ENCODE results near the gene THUMPD3.
A peak's percentile ranks its signal among the peaks of the same experiment; 100 is the strongest.

Gene THUMPD3

DNA sequence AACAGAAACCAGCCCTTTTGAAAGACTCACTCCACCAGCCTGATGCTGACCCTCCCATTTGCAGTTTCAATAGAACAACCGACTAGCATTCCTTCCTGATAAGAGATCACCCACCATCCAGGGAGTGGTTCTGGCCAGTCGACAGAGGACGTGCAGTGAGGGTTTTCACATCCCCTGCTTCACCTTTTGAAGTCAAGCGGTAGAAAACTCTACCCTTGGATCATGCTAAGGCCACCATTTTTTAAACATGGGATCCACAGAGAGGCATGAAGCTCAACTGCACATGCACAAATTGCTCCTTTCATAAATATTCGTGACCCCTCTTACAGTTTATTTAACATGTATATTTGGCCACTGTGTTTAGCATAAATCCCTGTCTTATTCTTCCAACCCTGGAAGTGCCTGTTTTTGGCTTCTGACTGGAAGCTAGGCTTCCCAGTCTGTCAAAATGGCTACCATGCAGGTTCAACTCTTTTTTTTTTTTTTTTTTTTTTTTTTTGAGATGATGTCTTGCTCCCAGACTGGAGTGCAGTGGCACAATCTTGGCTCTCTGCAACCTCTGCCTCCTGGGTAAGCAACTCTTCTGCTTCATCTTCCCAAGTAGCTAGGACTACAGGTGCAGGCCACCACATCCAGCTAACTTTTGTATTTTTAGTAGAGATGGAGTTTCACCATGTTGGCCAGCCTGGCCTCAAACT lies 1.0 kb upstream of the THUMPD3 start:
- FAIRE-seq (no peak), DNase-seq (ENCODE audit: insufficient read length, low spot score) (no peak)
- TF ChIP-seq, protein P1, sequence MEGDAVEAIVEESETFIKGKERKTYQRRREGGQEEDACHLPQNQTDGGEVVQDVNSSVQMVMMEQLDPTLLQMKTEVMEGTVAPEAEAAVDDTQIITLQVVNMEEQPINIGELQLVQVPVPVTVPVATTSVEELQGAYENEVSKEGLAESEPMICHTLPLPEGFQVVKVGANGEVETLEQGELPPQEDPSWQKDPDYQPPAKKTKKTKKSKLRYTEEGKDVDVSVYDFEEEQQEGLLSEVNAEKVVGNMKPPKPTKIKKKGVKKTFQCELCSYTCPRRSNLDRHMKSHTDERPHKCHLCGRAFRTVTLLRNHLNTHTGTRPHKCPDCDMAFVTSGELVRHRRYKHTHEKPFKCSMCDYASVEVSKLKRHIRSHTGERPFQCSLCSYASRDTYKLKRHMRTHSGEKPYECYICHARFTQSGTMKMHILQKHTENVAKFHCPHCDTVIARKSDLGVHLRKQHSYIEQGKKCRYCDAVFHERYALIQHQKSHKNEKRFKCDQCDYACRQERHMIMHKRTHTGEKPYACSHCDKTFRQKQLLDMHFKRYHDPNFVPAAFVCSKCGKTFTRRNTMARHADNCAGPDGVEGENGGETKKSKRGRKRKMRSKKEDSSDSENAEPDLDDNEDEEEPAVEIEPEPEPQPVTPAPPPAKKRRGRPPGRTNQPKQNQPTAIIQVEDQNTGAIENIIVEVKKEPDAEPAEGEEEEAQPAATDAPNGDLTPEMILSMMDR (IDR thresholded peaks at IDR 0.05; ENCODE audit: insufficient read depth, missing control alignments) = no peak

DNA sequence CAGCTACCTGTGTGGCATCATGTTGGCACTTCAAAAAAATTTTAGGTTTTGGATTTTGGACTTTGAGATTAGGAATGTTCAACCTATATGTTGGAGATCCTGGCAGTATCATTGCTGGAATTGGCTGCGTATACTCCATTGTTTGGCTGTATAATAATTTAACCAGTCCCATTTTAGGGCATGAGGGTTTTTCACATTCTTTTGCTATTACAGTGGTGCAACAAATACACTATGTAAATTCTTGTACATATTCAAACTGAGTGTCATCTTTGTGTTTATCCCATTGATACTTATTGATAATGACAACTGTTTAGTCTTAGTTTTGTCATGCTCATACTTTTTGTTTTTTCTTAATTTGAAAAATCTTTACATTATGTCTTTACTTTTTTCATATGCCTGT lies 6.7 kb downstream of the THUMPD3 start:
- TF ChIP-seq, protein P1 (IDR thresholded peaks at IDR 0.05; ENCODE audit: insufficient read depth, missing control alignments) = no peak
- FAIRE-seq (no peak), DNase-seq (ENCODE audit: insufficient read length, low spot score) (no peak)

DNA sequence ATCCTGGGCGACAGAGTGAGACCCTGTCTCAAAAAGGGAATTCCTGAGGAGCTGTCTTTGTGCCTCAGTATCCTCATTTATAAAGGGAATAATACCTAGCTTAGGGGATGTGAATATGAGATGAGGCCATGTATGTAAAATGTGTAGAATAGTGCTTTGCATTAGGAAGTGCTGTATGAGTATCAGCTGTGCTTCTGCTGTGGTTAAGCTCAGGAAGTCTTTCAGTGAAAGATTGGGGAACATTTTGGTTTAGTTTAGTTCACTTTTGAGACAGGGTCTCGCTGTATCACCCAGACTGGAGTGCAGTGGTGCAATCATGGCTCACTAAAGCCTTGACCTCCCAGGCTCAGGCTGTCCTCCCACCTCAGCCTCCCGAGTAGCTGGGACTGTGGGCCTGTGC lies 10.6 kb downstream of the THUMPD3 start:
- DNase-seq (ENCODE audit: insufficient read length, low spot score) (no peak), FAIRE-seq (no peak)
- TF ChIP-seq, protein P1 (IDR thresholded peaks at IDR 0.05; ENCODE audit: insufficient read depth, missing control alignments) = no peak

DNA sequence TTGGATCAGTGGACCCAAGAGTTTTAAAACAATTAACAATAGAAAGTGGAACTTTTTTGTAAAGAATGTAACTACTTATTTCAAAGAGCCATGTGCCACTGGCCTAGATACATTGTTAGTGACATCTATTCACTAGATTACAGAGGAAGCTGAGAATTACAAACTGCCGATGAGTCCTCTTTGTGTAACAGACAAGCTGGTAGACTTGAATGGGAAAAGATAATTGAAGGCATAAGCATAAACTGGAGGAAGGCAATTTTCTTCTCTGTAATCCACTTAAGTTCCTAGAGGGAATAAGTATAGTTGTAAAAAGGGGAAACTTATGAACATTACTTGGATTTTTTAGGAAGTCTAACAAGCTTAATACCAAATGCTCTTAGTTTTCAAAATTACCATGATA lies 15.1 kb downstream of the THUMPD3 start:
- FAIRE-seq (peak; percentile 63), DNase-seq (ENCODE audit: insufficient read length, low spot score) (no peak)
- TF ChIP-seq, protein P1 (IDR thresholded peaks at IDR 0.05; ENCODE audit: insufficient read depth, missing control alignments) = no peak

DNA sequence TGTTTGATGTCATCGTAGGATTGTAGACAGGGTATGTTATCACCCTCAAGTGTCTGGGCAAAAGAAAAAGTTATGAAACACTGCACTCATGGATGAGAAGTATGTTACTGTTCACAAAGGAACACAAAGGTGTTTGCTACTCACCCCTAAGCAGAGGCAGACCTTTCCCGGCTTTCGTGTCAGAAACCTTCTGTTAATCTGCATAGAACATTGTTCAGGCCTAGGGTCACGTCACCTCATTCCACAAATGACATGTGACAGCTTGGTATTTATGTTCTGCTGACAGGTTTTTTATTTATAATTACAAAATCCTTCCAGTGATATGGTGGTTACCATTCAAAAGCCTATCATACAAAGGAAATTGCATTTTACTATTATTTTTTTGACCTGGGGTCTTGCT lies 16.5 kb downstream of the THUMPD3 start:
- no peak for DNase-seq (ENCODE audit: insufficient read length, low spot score)
- TF ChIP-seq, protein P1 (IDR thresholded peaks at IDR 0.05; ENCODE audit: insufficient read depth, missing control alignments) = no peak
- no peak for FAIRE-seq

DNA sequence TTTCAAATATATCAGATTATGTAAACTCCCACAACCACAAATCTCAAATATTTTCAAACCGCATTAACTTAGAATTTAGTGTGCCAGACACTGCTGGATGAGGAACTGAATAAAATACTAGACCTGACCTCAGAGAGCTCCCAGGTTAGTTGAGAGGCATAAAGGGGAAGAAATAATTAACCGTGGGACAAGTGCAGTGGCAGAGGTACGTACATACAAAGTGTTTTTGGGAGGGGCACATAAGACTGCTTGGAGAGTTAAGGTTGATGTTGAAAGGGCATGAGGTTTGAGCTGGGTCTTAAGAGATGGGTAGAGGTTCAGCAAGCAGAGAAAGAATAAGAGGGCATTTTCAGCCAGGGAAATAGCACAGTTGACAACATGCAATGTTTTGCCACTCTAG lies 17.2 kb downstream of the THUMPD3 start:
- FAIRE-seq = no peak
- TF ChIP-seq, protein P1 (IDR thresholded peaks at IDR 0.05; ENCODE audit: insufficient read depth, missing control alignments) = no peak
- DNase-seq (ENCODE audit: insufficient read length, low spot score) = no peak

DNA sequence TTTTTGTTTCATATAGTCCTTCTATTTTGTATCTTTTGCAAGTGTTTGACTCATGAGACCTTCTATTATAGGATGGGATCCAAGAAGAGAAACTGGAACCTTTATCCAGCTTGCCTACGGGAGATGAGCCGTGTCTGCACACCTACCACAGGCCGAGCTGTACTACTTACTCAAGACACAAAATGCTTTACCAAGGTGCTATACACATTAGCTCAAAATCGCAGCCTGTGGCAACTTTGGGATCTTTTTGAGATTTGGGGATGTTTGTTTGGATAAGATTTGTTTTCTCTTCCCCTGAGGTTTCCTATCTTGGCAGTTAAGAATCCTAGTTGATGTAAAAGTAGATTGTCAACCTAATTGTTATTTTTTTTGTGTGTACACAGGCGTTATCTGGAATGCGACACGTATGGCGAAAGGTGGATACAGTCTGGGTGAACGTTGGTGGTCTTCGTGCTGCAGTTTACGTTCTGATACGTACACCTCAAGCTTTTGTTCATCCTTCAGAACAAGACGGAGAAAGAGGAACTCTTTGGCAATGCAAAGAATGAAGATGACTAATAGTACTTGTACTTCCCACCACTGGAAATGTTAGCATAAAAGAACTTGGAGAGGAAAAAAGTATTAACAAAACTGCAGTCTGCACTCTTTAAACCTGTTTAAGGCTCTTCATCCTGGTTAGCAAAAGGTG lies 21.4 kb downstream of the THUMPD3 start:
- TF ChIP-seq, protein P1 (IDR thresholded peaks at IDR 0.05; ENCODE audit: insufficient read depth, missing control alignments) = no peak
- DNase-seq (ENCODE audit: insufficient read length, low spot score) (no peak), FAIRE-seq (no peak)
